HG03064 (cell line): ENCODE measurements around the gene CPN2.

Source experiments
- ATAC-seq: cut with Tn5 transposase; IDR thresholded peaks from one replicate; pipeline ENCODE4 v1.9.1; 2021; ENCODE audit warnings: low read depth; ENCODE audit not compliant: unreplicated experiment

CPN2 gene

GRCh38 chr3:194300382-194300758 is 50.8 kb downstream of the CPN2 start:
- ATAC-seq: no peak

DNA sequence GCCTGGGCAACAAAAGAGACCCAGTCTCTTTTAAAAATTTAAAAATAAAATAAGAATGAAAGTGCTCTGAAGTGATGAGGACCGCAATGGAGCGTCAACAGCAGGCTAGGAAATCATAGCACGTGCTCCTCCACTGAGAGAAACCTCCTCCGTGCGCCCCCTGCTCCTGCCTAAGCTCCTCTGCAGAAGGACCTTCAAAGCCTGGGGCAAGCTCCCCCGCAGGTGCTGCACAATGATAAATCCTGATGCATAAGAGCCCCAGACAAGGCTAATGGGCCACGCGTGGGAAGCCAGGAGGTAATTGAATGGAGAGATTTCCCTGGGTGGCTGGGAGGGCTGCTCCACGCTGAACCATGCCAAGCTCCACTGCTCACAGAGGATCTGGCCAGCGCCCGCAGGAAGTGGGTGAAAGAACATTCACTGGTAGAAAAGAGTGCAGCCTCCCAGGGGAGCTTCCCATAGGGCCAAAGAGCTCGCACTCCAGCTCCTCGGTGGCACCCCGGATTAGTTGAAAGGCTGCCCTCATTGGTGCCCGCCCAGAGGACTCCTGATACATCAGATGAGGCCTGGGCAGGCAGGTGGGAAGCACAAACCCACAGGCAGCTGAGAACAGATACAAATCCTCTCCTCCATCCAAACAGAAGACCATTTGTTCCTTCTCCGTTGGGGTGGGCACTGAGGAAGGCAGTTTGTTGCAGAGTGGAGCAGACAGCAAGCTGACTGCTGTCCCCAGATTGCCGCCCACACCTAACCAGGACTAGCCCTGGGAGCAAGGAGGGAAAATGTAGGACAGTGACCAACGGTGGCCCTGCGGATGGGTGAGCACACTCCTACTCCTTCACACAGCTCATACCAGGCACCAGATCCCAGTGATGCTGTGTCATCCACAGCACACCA is 52.5 kb downstream of the CPN2 start:
- no peak for ATAC-seq

- ATAC-seq: no peak
Observed at GRCh38 chr3:194296454-194297263, 54.5 kb downstream of the CPN2 start.

GRCh38 chr3:194294895-194295214 is 56.3 kb downstream of the CPN2 start:
- no peak for ATAC-seq

DNA sequence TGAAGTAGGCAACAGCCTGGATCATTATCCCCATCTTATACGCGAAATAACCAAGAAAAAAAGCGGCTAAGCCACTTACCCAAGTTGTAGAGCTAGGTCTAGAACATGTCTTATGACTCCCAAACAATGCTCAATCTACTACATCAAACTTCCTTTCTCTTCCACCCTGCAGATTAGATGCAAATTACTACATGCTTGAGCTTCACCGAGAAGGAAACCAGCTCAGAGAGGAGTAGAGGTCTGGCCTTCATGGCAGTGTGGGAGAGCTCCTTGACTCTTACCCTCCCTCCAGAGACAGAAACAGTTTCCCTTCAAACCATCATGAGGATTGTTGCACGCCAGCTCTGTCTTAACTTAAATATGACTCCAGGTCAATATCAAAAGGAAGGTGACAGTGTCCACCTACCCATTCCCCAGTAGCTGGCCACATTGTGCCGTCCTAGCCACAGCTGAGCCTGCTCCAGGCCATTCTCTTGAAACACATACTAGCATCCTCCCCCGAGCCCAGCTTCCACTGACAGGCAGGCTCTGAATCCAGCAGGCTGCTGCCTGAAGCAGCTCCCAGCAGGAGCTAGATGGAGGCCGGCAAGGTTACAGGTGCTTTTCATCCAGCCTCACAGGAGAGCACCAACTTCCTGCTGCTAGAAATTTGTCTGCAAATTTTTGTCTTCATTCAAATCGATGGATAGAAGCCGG is 56.8 kb downstream of the CPN2 start:
- no peak for ATAC-seq

- ATAC-seq: no peak
Observed at GRCh38 chr3:194293546-194294198, 57.5 kb downstream of the CPN2 start.

DNA sequence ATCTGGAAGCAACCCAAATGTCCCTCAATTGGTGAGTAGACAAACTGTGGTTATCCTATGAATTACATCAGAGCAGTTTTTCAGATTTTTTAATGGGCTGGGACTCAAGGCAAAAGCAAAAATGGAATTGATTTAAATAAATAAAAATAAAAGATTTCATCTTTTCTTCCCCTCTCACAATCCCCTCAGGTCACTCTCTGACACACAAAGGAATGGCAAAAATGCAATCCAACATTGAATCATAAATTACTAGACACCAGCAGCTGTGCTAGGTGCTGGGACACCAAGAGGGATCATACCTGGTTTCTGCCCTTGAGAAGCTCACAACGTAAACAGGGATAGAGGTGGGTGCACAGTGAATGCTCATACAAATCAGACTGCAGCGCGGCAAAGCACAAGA is 58.8 kb downstream of the CPN2 start:
- ATAC-seq: no peak
